H9 (cell line): ENCODE results near the gene CD320. TPM values are rescaled to one million over a fixed set of nuclear protein-coding genes. Genes with fewer than 3 reads are reported as not detected.

Source experiments
- DNase-seq: peaks from one replicate; pipeline ENCODE4 v3.0.0-alpha.2; 2017
- H2AFZ ChIP-seq: one replicate; pipeline ENCODE4 v1.6.1; 2013; ENCODE audit warnings: mild to moderate bottlenecking, low read length, control low read depth, moderate library complexity
- H2AK5ac ChIP-seq: 2 replicates; pipeline ENCODE4 v1.6.1; 2013; ENCODE audit warnings: low read length, control low read depth, mixed read lengths; ENCODE audit not compliant: insufficient read length
- H2BK120ac ChIP-seq: one replicate; pipeline ENCODE4 v1.6.1; 2013; ENCODE audit warnings: low read depth, mild to moderate bottlenecking, low read length, control low read depth, inconsistent platforms; ENCODE audit not compliant: poor library complexity, severe bottlenecking
- H2BK12ac ChIP-seq: 2 replicates; pipeline ENCODE4 v1.6.1; 2013; ENCODE audit warnings: low read length, control low read depth, mixed read lengths, low read depth; ENCODE audit not compliant: insufficient read length
- H2BK15ac ChIP-seq: 2 replicates; pipeline ENCODE4 v1.6.1; 2013; ENCODE audit warnings: low read depth, low read length, control low read depth
- H2BK20ac ChIP-seq: one replicate; pipeline ENCODE4 v1.6.1; 2013; ENCODE audit warnings: low read depth, mild to moderate bottlenecking, low read length, control low read depth, inconsistent platforms; ENCODE audit not compliant: poor library complexity, severe bottlenecking
- H2BK5ac ChIP-seq: 2 replicates; pipeline ENCODE4 v1.6.1; 2013; ENCODE audit warnings: low read length, control low read depth, mixed read lengths; ENCODE audit not compliant: insufficient read length
- H3K14ac ChIP-seq: 2 replicates; pipeline ENCODE4 v1.6.1; 2013; ENCODE audit warnings: low read length, control low read depth; ENCODE audit not compliant: insufficient read depth
- H3K18ac ChIP-seq: 2 replicates; pipeline ENCODE4 v1.6.1; 2013; ENCODE audit warnings: low read depth, mild to moderate bottlenecking, mixed read lengths, low read length, control low read depth; ENCODE audit not compliant: insufficient read length
- H3K23ac ChIP-seq: 2 replicates; pipeline ENCODE4 v1.6.1; 2013; ENCODE audit warnings: low read length, control low read depth, mixed read lengths, low read depth; ENCODE audit not compliant: insufficient read length
- H3K23me2 ChIP-seq: 2 replicates; pipeline ENCODE4 v1.6.1; 2013; ENCODE audit warnings: low read depth, mild to moderate bottlenecking, mixed read lengths, low read length, control low read depth; ENCODE audit not compliant: insufficient read length, poor library complexity, severe bottlenecking
- H3K27ac ChIP-seq: 2 replicates; pipeline ENCODE4 v1.5.1; 2013; ENCODE audit warnings: low read length, control low read depth, mixed read lengths, low read depth; ENCODE audit not compliant: insufficient read length
- H3K27me3 ChIP-seq: 2 replicates; pipeline ENCODE4 v1.6.1; 2013; ENCODE audit warnings: low read length, control low read depth, inconsistent platforms; ENCODE audit not compliant: insufficient read depth
- H3K4ac ChIP-seq: 2 replicates; pipeline ENCODE4 v1.6.1; 2013; ENCODE audit warnings: low read depth, mild to moderate bottlenecking, control low read depth, inconsistent platforms, low read length, moderate library complexity
- H3K4me1 ChIP-seq: 2 replicates; pipeline ENCODE4 v1.6.1; 2013; ENCODE audit warnings: low read length, control low read depth, inconsistent platforms; ENCODE audit not compliant: insufficient read depth
- H3K4me2 ChIP-seq: 2 replicates; pipeline ENCODE4 v1.6.1; 2013; ENCODE audit warnings: low read length, control low read depth, mixed read lengths; ENCODE audit not compliant: insufficient read length, insufficient read depth
- H3K56ac ChIP-seq: 2 replicates; pipeline ENCODE4 v1.6.1; 2013; ENCODE audit warnings: low read depth, mild to moderate bottlenecking, mixed read lengths, low read length, control low read depth; ENCODE audit not compliant: insufficient read length
- H3K79me1 ChIP-seq: 2 replicates; pipeline ENCODE4 v1.6.1; 2013; ENCODE audit warnings: low read depth, mild to moderate bottlenecking, moderate library complexity, low read length, control low read depth, inconsistent platforms; ENCODE audit not compliant: insufficient read depth, poor library complexity, severe bottlenecking
- H3K79me2 ChIP-seq: 2 replicates; pipeline ENCODE4 v1.6.1; 2013; ENCODE audit warnings: low read length, control low read depth, inconsistent platforms; ENCODE audit not compliant: insufficient read depth
- H3K9ac ChIP-seq: 2 replicates; pipeline ENCODE4 v1.6.1; 2013; ENCODE audit warnings: low read length, control low read depth, mixed read lengths; ENCODE audit not compliant: insufficient read length; ENCODE audit errors: extremely low read depth
- H3K9me3 ChIP-seq: one replicate; pipeline ENCODE4 v1.6.1; 2013; ENCODE audit warnings: low read depth, low read length, inconsistent platforms; ENCODE audit not compliant: control insufficient read depth
- H3T11ph ChIP-seq: one replicate; pipeline ENCODE4 v1.6.1; 2013; ENCODE audit warnings: mild to moderate bottlenecking, low read length, control low read depth, inconsistent platforms
- H4K20me1 ChIP-seq: one replicate; pipeline ENCODE4 v1.6.1; 2013; ENCODE audit not compliant: control insufficient read depth, insufficient read length, insufficient read depth
- H4K5ac ChIP-seq: 2 replicates; pipeline ENCODE4 v1.6.1; 2013; ENCODE audit warnings: low read depth, mild to moderate bottlenecking, mixed read lengths, low read length, control low read depth; ENCODE audit not compliant: insufficient read length
- H4K8ac ChIP-seq: replicated peaks from 2 replicates; pipeline ENCODE4 v1.6.1; 2013; ENCODE audit warnings: low read length, control low read depth, mixed read lengths, low read depth; ENCODE audit not compliant: insufficient read length
- H4K91ac ChIP-seq: 2 replicates; pipeline ENCODE4 v1.6.1; 2013; ENCODE audit warnings: low read depth, mild to moderate bottlenecking, moderate library complexity, mixed read lengths, low read length, control low read depth; ENCODE audit not compliant: insufficient read length
- H3K27ac Mint-ChIP-seq, 3 experiments: 2 replicates in 2 of 3; 3 replicates in 1 of 3; pipeline ENCODE4 v1.8.0; 2020 to 2021; ENCODE audit warnings: mixed read lengths in 3 of 3, mild to moderate bottlenecking in 1 of 3, moderate library complexity in 1 of 3
- H3K27me3 Mint-ChIP-seq: 2 replicates; pipeline ENCODE4 v1.8.0; 2021; ENCODE audit warnings: low read depth, mild to moderate bottlenecking, moderate library complexity, mixed read lengths
- H3K36me3 Mint-ChIP-seq, 3 experiments: 2 replicates in 2 of 3; 3 replicates in 1 of 3; pipeline ENCODE4 v1.8.0; 2020 to 2021; ENCODE audit warnings: low read depth in 3 of 3, mixed read lengths in 3 of 3; ENCODE audit not compliant: insufficient read depth in 1 of 3
- H3K4me1 Mint-ChIP-seq, 2 experiments: 2 replicates each; pipeline ENCODE4 v1.8.0; 2020; ENCODE audit warnings: mixed read lengths in 2 of 2
- H3K4me3 Mint-ChIP-seq, 2 experiments: 2 replicates in 1 of 2; 3 replicates in 1 of 2; pipeline ENCODE4 v1.8.0; 2020 to 2021; ENCODE audit warnings: mild to moderate bottlenecking in 2 of 2, mixed read lengths in 2 of 2, moderate library complexity in 1 of 2
- H3K9me3 Mint-ChIP-seq, 2 experiments: 2 replicates in 1 of 2; 3 replicates in 1 of 2; pipeline ENCODE4 v1.8.0; 2020; ENCODE audit warnings: mild to moderate bottlenecking in 2 of 2, mixed read lengths in 2 of 2, moderate library complexity in 1 of 2
- CTCF ChIP-seq: fragments of 200-600 bp; sonication (generic); conservative IDR thresholded peaks from 3 replicates; pipeline ENCODE4 v1.8.0; 2021; ENCODE audit warnings: antibody characterized with exemption, mild to moderate bottlenecking
- WGBS: extraction: QIAGEN DNeasy Blood & Tissue Kit; methylation state at CpG from one replicate; pipeline ENCODE4 v1.1.7; 2013; ENCODE audit warnings: missing lambda C conversion rate, low lambda C conversion rate, mixed read lengths; ENCODE audit not compliant: insufficient read length; ENCODE audit errors: extremely low coverage; 5-methylcytosine and 5-hydroxymethylcytosine counted together
- total RNA-seq: library from RNA; stranded (reverse); gene quantifications from 2 replicates; pipeline ENCODE4 v1.2.1, GENCODE V29; 2021

CD320 gene
- total RNA-seq, 1 experiment from 2014 or later = 72.1 TPM

- Histone ChIP-seq H3K4me2 (no peak overlapping the region), H3K4ac (no peak overlapping the region), H2BK15ac (no peak overlapping the region), H3K4me1 (no peaks in the 10 kb centered on the region), H3K79me2 (no peaks in the 10 kb centered on the region), H4K8ac (no peak overlapping the region), H3K27me3 (no peaks in the 10 kb centered on the region), H2AK5ac (no peak overlapping the region), H2BK20ac (no peak overlapping the region), H3K9me3 (no peaks in the 10 kb centered on the region), H3K14ac (no peak overlapping the region), H3K56ac (no peak overlapping the region), H4K20me1 (no peaks in the 10 kb centered on the region), H2BK5ac (no peak overlapping the region), H3K23me2 (no peaks in the 10 kb centered on the region), H2BK12ac (no peak overlapping the region), H3K27ac (no peak overlapping the region), H3K18ac (no peak overlapping the region), H3K23ac (no peak overlapping the region), H4K5ac (no peak overlapping the region), H4K91ac (no peak overlapping the region), H3T11ph (no peak overlapping the region), H2AFZ (no peak overlapping the region), H2BK120ac (no peak overlapping the region), H3K79me1 (no peaks in the 10 kb centered on the region), H3K9ac (no peak overlapping the region)
- H3K27ac Mint-ChIP-seq = no peak overlapping the region
- peak; percentile 49 for DNase-seq
- no peaks in the 10 kb centered on the region for H3K27me3 Mint-ChIP-seq
- peaks cover 20 to 51% (median 46%) of the 10 kb centered on the region in 3 experiments for H3K36me3 Mint-ChIP-seq
- no CpG with 5 or more reads among the region's 5 CpGs for WGBS
- no peak for TF ChIP-seq CTCF
- H3K4me3 Mint-ChIP-seq = no peak overlapping the region; a peak in 1 of 5 replicates
- no peaks in the 10 kb centered on the region for H3K9me3 Mint-ChIP-seq
- H3K4me1 Mint-ChIP-seq = peaks cover 9 to 29% of the 10 kb centered on the region in 2 experiments
Observed at GRCh38 chr19:8257052-8257443, 51.1 kb downstream of the CD320 start.
